ENCODE measurements around the gene SYS1. TPM values are rescaled to one million over a fixed set of nuclear protein-coding genes. Genes with fewer than 3 reads are reported as not detected.

The SYS1 gene
- total RNA-seq, 6 experiments from 2014 or later = 16.6 to 26.2 (median 20.8) TPM

GRCh38 chr20:45409521-45410272 lies 46.7 kb downstream of the SYS1 start:
- no peaks in the 10 kb centered on the region for H3K27me3 ChIP-seq
- no peaks in the 10 kb centered on the region for H3K9me3 ChIP-seq
- peaks cover 0 to 3% (median 0%) of the 10 kb centered on the region in 4 donors for H3K36me3 ChIP-seq
- peaks cover 0 to 9% (median 0%) of the 10 kb centered on the region in 4 donors for H3K4me1 ChIP-seq
- H3K27ac ChIP-seq = no peak overlapping the region
- intact Hi-C loops (cut with DNase I) = no loop called here
- TF ChIP-seq POLR2A (IDR thresholded peaks at IDR 0.05) = no peak
- no peak for ATAC-seq
- no peak overlapping the region for H3K4me3 ChIP-seq
- no peak for DNase-seq
- WGBS (ENCODE audit: insufficient coverage, low coverage, low lambda C conversion rate, missing lambda C conversion rate) = 81% methylated on average over 5 of the region's 7 CpGs

- intact Hi-C loops (cut with DNase I) = no loop called here
- no peak overlapping the region for H3K4me3 ChIP-seq
- H3K27me3 ChIP-seq = no peaks in the 10 kb centered on the region
- peaks cover 0 to 3% (median 0%) of the 10 kb centered on the region in 4 donors for H3K36me3 ChIP-seq
- no peak for DNase-seq
- no peak for ATAC-seq
- 82% methylated on average over 8 of the region's 8 CpGs for WGBS (ENCODE audit: insufficient coverage, low coverage, low lambda C conversion rate, missing lambda C conversion rate)
- H3K4me1 ChIP-seq = peaks cover 0 to 6% (median 2%) of the 10 kb centered on the region in 4 donors
- no peak for TF ChIP-seq CTCF (IDR thresholded peaks at IDR 0.05)
- no peak for TF ChIP-seq POLR2A (IDR thresholded peaks at IDR 0.05)
- H3K27ac ChIP-seq = no peak overlapping the region
- H3K9me3 ChIP-seq = no peaks in the 10 kb centered on the region
Measured at GRCh38 chr20:45410887-45411286, 47.9 kb downstream of the SYS1 start.

GRCh38 chr20:45412653-45413052 lies 49.7 kb downstream of the SYS1 start:
- Histone ChIP-seq H3K4me1 (peaks cover 0 to 12% (median 3%) of the 10 kb centered on the region in 4 donors), H3K36me3 (peaks cover 0 to 3% (median 0%) of the 10 kb centered on the region in 4 donors), H3K27me3 (no peaks in the 10 kb centered on the region), H3K4me3 (no peak overlapping the region), H3K27ac (no peak overlapping the region), H3K9me3 (no peaks in the 10 kb centered on the region)
- TF ChIP-seq CTCF (IDR thresholded peaks at IDR 0.05) (no peak), POLR2A (IDR thresholded peaks at IDR 0.05) (no peak)
- intact Hi-C loops (cut with DNase I) = no loop called here
- ATAC-seq (no peak), DNase-seq (no peak)
- WGBS (ENCODE audit: insufficient coverage, low coverage, low lambda C conversion rate, missing lambda C conversion rate) = 58% methylated on average over 2 of the region's 5 CpGs

GRCh38 chr20:45413479-45413878 lies 50.5 kb downstream of the SYS1 start:
- no peak overlapping the region for H3K4me3 ChIP-seq
- ATAC-seq = no peak
- no peaks in the 10 kb centered on the region for H3K9me3 ChIP-seq
- intact Hi-C loops (cut with DNase I) = no loop called here
- no peaks in the 10 kb centered on the region for H3K27me3 ChIP-seq
- H3K36me3 ChIP-seq = peaks cover 0 to 3% (median 0%) of the 10 kb centered on the region in 4 donors
- no peak for TF ChIP-seq POLR2A (IDR thresholded peaks at IDR 0.05)
- no peak for TF ChIP-seq CTCF (IDR thresholded peaks at IDR 0.05)
- no peak for DNase-seq
- no peak overlapping the region for H3K27ac ChIP-seq
- 59% methylated on average over 3 of the region's 3 CpGs for WGBS (ENCODE audit: insufficient coverage, low coverage, low lambda C conversion rate, missing lambda C conversion rate)
- peaks cover 0 to 13% (median 3%) of the 10 kb centered on the region in 4 donors for H3K4me1 ChIP-seq

All from right lobe of liver (tissue), 6 donors.